Left renal cortex interstitium (tissue), 4 donors: ENCODE data around the gene SYNE1. TPM values are rescaled to one million over a fixed set of nuclear protein-coding genes. Genes with fewer than 3 reads are reported as not detected.
"Not testable (repeated sequence)": the region's sequence is repeated elsewhere in the genome, so short reads cannot be mapped to it uniquely, and the experiment has no call there.

Experiments used
- DNase-seq, 4 donors: peaks; one replicate each; pipeline ENCODE4 v3.0.0-alpha.2; 2013; ENCODE audit warnings: low read depth in 4 of 4, low spot score in 2 of 4, missing footprints in 1 of 4
- polyA plus RNA-seq, 4 donors: library from polyadenylated mRNA; unstranded; fragments of 120-200 nt; gene quantifications; one replicate each; pipeline ENCODE4 v1.2.1, GENCODE V29; 2013; ENCODE audit not compliant: insufficient read length in 4 of 4

The SYNE1 gene
- polyA plus RNA-seq, 4 donors = 85.2 to 106 (median 101) TPM

DNA sequence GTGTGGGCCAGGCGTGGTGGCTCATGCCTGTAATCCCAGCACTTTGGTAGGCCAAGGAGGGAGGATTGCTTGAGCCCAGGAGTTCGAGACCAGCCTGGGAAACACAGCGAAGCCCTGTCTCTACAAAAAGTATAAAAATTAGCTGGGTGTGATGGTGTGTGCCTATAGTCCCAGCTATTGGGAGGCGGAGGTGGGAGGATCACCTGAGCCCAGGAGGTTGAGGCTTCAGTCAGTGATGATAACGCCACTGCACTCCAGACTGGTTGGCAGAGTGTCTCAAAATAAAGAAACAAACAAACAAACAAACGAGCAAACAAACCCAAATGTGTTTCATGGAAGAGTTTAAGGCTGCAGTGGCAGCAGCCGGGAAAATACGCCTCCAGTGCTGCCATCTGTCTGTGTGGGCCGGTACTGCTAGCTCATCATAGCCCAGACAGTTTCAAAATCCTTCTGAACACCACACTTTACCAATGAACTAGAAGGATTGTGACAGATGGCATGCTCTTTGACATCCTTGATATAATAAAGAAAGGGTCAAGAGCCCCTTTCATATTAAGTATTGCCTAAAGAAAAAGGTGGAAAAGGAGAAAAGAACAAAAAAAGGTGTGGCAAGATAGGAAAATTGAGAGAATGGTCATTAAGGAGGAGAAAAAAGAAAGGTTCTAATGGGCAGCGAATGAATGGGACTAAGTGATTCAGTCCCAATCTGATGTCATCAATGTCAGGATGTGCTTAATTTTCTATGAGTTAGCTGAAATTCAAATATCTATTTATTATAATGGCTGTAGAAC, 298.6 kb downstream of the SYNE1 start:
- DNase-seq = peak in 1 of 4 donors; percentile 1

DNA sequence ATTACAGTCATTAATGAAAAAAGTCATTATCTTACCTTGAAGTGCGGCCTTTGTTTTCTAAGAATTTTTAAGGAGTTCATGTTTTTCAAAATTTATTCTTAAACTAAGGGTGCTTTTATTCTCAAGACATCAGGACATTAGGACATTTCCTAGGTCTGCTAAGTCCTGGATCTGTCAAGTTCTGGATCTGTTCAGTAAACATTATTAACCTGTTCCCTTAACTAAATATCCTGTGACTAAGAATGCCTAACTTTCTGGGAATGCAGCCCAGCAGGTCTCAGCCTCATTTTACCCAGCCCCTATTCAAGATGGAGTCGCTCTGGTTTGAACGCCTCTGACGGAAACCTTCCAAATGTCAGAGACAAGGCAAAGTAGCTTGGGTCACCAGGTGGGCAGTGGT, 302.6 kb downstream of the SYNE1 start:
- no peak for DNase-seq

DNA sequence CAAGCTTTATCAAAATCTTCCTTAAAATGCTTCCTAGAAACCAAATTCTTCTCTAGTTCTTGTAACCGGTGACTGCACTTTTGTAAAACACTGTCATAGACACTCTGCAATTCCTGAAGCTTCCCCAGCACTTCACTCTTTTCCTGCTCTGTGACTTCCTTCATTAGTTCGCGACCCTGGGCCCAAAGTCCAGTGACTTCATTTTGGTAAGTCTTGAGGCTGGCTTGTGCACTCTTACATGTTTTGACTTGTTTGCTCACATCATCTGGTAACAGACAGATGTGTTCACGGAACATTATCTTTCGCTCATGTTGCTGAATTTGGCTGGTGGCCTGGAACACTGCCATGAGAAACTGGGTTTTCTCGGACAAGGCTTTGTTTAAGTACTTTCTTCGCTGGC, 306.2 kb downstream of the SYNE1 start:
- DNase-seq = no peak

DNA sequence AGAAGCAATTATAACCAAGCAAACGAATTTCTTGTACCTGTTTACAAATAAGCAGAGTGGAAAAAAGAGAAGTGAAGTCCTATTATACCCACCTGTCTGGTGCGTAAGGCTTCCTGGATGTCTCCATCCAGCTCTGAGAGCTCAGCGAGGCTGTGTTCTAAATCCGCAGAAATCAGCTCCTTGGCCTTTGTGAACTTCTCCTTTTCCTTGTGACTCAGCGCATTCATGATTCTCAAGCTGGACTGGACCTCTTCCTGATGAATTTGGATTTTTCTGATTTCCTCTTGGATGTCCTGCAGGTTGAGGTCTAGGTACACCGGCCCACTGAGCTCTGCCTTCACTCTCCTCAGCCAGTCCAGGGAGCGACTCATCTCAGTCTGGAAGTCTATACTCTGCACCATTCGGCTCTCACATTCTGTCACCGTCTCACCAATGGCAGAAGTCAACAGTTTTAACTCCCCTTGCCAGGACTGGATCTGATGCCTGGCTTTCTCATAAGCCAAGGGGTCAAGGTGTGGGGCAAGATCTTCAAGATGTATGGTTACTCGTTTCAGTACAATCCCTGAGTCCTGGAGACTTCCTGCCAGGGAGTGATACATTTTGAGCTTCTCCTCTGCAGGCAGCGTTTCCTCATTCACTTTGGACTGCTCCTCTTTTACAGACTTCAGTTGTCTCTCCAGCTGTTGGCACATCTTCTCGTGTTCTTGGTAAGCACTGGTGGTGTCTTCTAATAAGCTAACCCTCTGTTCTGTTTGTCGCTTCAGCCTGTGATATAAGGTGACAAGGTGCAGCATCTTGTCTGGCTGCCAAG, 307.3 kb downstream of the SYNE1 start:
- no peak for DNase-seq

DNA sequence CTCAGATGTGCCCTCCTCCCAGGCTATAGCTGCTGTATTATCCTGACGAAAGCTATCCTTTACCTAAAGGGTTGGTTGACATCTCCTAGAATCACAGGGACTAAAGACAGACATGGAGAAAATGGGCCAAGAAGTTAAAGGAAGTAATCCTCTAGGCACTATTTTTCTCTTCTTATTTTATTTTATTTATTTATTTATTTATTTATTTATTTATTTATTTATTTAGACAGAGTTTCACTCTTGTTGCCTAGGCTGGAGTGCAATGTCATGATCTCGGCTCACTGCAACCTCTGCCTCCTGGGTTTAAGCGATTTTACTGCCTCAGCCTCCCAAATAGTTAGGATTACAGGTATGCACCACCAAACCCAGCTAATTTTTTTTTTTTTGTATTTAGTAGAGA, 309.0 kb downstream of the SYNE1 start:
- DNase-seq = not testable (repeated sequence)

DNA sequence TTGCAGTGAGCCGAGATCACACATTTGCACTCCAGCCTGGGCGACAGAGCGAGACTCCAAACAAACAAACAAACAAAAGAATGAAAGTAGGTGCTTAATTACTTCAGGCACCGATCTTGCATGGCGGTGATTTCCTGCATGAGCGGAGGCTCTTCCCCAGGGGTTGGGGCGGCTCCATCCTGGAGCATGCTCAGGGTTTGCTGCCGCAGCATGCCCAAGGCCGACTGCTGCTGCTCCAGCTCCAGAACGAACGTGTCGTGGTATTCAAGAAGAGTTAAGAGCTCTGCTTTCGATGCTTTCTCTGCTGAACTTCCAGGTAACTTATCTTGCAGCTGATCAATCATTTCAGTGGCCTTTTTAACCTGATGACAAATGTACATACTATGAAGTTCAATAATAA, 313.8 kb downstream of the SYNE1 start:
- DNase-seq = no peak

DNA sequence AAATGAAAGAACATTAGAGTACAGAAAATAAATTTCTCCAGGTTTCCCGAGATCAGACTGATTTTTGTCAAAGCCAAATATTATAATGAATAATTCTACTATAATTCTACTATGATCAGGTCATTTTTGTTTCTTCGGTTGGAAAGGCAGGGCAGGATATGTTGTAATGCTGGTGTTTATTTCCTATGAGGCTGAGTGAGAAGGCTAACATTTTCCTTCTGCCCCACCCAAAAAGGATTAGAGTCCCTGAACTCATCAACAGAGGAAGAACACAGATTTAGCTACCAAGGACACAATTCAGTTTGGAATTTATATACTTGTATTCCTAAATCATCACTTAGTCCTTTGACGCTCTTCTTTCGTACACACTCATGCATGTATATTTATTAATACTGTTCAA, 318.9 kb downstream of the SYNE1 start:
- DNase-seq = no peak

DNA sequence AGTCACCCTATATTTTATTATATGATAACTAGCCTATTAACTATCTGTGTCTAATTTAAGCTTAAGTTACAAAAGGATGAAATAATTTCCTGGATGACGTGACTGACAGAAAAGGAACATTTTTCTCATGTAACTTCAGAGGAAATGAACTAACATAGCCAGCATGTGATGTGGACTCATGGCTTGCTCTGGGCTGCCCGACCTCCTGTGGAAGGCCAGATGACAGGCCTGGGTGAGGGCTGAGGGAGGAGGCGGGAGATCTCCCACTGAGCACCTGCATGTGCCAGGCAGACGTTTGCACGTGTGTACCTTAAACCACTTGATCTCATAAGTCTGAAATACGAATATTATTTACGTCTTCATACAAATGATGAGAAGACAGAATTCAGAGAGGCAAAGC, 321.1 kb downstream of the SYNE1 start:
- no peak for DNase-seq

DNA sequence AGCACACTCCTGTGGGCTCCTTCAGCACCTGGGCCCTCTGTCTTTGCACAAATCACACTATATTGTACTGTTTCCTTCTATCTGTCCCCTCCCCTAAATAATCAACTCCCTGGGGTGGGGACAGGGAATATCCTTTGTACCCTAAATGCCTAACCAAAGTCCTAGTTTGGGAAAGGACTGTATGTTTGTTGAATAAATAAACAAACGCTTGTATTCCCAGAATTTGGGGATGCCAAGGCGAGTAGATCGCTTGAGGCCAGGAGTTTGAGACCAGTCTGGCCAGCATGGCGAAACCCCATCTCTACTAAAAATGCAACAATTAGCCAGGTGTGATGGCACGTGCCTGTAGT, 322.7 kb downstream of the SYNE1 start:
- DNase-seq = no peak

DNA sequence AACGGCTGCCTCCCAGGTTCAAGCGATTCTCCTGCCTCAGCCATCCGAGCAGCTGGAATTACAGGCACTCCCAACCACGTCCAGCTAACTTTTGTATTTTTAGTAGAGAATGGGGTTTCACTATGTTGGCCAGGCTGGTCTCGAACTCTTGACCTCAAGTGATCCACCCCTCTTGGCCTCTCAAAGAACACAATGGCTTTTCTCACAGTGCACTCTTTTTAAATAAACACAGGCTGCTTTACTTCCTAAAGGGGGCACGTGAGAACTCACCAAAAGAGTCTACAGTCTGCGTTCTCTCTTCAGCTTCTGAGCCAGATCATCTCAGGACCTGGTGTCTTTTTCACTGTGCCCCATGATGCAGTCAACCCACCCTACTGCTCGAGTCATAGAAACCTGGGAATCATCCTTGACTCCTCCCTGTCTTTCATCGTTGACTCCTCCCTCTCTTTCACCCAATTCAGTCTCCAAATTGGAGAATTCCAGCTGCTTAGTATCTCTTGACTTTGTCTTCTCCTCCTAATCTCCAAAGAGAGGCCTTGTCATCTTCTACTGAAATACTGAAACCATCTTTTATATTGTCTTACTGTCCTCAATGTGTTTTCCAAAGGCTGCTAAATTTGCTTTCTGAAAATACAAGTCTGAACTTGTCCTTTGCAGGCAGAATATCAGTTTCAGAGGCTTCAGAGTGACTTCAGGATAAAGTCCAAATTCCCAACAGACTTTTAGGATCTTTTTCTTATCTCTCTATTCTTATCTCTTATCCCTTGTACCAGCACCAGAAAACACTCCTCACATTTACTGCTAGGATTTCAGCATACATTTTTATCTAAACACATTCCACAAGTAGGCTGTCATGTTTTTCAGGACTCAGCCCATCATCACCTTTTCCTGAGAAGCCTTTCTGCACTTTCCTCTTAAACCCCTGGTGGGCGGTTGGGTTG, 323.4 kb downstream of the SYNE1 start:
- DNase-seq = no peak

DNA sequence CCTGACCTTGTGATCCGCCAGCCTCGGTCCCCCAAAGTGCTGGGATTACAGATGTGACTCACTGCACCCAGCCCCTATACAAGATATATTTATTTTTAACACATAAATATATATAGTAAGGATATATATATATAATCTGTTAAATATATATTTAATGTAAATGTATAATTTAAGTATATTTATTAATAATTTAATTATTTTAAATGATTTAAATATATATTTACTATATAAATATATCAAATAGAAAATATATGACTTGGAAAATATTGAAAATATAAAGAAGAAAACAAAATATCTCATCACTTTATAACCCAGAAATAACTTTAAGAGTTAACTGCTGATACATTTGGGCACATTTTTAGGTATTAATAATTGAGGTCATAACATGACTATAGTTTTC, 324.7 kb downstream of the SYNE1 start:
- DNase-seq = no peak

DNA sequence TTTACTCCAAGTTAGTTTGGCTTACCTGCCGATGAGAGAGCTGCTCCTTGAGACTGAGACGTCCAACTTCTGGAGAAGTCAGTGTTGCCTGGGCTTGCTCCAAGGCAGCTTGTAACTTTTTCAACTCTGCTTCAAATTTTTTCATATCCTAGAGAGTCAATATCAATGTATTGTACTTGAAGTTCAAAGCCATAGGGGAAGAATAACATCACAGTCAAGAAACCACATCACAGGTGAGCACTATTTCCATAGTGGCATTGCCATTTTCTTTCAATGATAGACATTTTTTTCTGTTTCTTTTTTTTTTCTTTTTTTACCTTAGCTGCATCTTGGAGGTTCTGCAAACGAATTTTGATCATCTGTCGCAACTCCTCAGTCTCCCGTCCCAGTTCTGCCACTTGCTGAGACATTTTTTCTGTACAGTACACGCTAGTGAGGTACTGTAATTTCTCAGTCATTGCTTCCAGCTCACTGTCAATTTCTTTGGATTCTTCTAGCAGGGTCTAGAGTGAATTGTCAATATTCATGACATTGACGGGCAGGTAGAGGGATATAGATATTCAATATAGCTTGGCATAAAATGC, 326.7 kb downstream of the SYNE1 start:
- DNase-seq = no peak

DNA sequence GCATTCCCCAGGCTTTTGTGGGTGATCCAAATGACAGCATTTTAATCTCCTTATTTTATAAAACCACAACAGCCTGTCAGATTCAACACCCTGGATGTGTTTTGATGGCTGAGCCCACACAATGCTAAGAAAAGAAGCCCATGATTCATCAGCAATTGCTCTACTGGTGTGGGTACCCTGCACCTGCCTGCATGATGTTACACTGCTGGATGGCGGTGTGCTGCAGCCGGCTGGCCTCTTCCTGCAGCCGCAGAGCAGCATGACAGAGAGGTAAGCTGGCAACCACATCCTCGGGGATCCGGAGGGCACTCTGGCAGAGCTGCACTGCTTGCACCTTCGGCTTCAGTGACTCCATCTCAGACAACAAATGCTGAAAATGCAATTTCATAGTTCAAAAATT, 327.5 kb downstream of the SYNE1 start:
- DNase-seq = no peak

DNA sequence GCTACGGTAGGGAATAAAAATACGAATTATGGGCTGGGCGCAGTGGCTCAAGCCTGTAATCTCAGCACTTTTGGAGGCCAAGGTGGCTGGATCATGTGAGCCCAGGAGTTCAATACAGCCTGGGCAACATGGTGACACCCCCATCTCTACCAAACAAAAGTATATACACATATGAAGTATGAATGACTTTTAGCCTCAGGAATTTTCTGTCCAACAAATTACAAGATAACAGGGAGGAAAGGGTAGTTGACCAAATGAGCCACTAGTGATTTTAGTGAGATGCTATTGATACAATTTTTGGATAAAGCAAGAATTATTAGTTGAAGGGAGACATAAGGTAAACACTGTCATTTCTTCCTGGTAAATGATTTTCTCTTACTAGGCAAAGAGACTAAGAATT, 328.2 kb downstream of the SYNE1 start:
- no peak for DNase-seq

DNA sequence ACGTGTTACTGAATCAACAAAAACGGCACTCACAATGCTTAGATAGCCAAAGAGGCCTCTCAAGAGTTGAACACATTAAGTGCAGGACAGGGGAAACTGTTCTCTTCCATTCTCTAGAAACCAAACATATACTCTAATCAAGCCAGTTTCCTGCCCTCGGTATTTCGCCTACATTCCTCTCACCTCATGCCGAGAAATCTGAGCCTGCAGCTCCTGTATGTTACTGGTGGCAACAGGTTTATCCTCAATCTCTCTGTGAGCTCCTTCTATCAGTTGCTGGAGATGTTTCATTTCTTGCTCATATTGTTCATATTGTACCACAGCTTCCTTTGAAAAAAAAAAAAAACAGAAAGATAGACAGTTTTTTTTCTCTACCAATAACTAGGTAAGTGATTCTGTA, 328.9 kb downstream of the SYNE1 start:
- no peak for DNase-seq

DNA sequence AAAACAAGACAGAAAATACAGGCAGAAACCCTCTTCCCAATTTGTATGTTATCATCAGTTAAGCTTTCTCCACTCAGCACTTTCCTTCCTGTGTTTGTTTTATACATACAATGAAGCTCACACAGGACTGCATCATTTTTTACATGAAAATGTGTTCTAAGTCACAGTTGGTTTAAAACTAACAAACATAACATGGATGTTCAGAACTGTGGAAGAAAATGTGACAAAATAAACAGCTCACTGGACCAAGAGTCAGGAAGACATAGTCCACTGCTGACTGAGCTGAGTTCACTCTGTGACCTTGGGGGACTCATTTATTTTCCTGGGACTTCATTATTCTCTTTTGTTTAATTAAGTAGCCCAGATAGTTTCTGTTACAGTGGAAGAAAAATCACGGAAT, 331.5 kb downstream of the SYNE1 start:
- DNase-seq = no peak

DNA sequence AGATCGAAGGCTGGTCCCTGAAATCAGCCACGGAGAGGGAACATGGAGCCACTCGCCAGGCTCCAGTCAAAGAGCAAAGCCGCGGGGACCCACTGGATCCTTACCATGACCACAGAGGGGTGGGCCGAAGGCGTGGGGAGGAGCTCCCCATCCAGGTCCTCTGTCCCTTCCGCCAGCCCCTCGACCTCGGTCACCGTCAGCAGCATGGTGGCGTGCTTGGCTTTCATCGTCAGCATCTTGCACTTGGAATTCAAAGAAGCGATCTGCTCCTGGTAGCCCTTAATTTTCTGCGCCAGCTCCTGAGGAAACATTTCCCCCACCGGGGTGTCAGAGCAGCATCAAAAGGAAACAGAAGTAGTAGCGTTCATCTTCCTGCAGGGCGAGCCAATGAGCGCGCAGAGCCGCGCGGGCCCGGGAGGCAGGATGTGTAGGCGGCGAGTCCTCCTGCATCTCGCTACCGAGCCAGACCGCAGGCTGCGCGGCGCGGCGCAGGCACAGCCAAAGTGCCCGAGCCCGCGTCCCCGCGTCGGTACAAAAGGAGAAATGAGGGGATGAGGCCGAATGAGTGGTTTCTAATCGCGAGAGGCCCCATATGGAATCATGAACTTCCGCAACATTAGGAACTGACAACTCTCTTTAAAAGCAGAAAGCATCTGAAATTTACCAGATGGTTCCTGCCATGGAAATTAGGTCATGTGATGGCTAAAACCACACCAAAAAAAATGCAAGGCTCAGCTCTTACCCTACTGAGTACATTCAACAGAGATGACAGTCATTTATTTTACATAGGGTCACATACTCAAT, 335.2 kb downstream of the SYNE1 start:
- DNase-seq = peak; percentile 68 to 87 (median 79)

DNA sequence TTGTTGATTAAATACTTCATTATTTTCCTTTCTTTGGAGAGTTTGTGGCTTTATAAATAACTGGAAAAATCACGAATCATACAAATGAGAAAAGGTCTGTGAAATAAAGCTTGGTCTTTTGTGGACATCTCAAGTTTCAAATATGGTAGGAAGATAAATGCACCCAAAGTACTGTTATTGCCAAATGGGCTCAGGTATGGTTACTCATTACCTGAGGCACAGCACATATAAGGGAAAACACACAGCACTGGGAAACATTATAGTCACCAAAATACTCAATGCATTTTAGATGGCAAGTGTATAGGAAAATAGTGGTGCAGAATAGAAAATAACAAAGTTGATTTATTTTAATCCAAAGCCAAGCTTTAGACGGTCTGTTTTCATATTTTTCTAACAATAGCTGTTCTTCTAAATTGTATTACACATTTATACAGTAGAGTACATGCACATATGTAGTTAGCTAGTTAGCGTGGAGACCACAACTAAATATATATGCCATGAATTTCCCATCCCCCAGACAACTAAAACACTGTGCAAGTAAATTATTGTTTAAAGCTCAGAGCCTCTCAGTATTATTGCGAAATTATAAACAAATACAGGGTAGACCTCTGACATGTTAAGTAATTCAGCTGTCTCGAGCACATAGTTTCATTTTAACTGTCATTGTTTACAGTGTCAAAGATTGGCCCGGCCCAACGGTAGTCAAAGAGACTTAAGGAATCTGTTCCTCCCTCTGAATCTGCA, 336.0 kb downstream of the SYNE1 start:
- DNase-seq = no peak

DNA sequence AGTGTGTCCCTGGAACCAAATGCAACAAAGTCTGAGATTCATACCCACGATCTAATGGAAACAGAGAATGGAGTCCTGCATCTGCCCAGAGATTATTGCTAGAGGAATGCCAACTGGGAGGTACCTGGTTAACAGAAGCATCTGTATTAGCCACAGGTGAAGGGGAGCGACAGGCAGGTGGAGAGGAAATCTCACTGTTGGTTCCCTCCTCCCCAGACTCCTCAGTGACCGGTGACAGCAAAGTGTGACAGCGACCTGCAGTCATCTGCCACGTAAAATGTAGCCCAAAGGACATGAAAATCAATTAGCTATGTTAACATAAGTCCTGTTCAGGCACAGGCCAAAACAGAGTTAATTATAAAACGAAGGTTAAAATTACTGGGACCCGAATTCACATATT, 336.6 kb downstream of the SYNE1 start:
- DNase-seq = no peak
